Hepatocyte (in vitro differentiated cells): ENCODE measurements around the gene ALDH1A2.

Experiments
- CTCF ChIP-seq: fragments of 200-600 bp; sonication (generic); IDR thresholded peaks from 2 replicates; pipeline ENCODE4 v1.5.1; 2016; ENCODE audit warnings: antibody characterized with exemption, mild to moderate bottlenecking; ENCODE audit not compliant: poor library complexity
- EZH2 ChIP-seq: fragments of 200-600 bp; sonication (generic); IDR thresholded peaks from 2 replicates; pipeline ENCODE4 v1.6.1; 2016; ENCODE audit warnings: antibody characterized with exemption, mild to moderate bottlenecking, borderline replicate concordance
- EZH2phosphoT487 ChIP-seq: fragments of 200-600 bp; sonication (generic); IDR thresholded peaks from one replicate; pipeline ENCODE4 v1.6.1; 2018; ENCODE audit warnings: antibody characterized with exemption, mild to moderate bottlenecking, low read depth, moderate library complexity; ENCODE audit not compliant: unreplicated experiment, severe bottlenecking

GRCh38 chr15:58114388-58114787, 48.9 kb upstream of the ALDH1A2 start:
- TF ChIP-seq CTCF: no peak
- TF ChIP-seq EZH2phosphoT487: no peak
- no peak for TF ChIP-seq EZH2
